ENCODE data around the gene SLBP.

The SLBP gene

DNA sequence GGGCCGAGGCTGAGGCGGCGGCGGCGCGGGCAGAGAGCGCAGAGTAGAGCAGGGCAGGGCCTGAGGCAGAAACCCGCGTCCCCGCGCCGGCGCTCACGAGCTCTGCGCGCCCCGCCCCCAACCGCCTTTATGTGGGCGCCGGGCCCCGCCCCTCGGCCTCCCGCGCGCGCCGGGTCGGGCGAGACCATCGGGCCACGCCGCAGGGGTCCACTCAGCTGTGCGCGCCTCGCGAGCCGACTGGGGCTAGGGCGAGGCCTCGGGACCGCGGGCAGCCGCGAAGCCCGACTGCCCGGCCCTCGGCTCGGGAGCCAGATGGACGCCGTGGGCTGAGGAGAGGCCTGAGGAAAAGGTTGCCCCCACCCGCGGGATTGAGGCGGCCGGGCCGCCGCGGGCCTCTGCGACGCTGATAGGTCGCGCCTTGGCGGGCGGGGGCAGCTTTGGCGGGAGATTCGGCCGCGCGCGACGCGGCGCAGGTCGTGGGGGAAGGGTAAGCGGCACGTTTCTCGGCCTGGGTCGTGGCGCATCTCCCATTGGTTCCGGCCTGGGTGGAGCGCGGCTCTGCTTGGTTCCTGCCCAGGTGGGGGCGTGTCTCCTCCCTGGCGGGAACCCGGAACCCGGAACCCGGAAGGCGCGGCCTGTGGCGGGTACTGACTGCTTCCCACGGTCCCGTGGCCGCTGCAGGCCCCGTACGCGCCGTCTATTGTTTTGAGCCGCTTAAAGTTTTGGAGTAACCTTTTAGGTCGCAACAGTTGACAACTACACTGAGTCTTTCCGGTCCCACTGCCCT lies at the start of gene SLBP:
TSS of gene SLBP (minus strand) at position 104 of the 787 bp plus-strand sequence. CDS start 131 bp downstream, outside the sequence.
- Mint-ChIP-seq H3K36me3 (peaks cover 48% of the 10 kb centered on the region), H3K4me1 (peaks cover 67% of the 10 kb centered on the region), H3K9me3 (no peaks in the 10 kb centered on the region), H3K27ac (peak within 1 kb of the TSS; percentile 97), H3K27me3 (peaks cover 3% of the 10 kb centered on the region), H3K4me3 (peak within 1 kb of the TSS; percentile 100)
- peak; percentile 99 for DNase-seq
- CTCF ChIA-PET = interaction anchor here (1.0 to 3.3 kb wide), 3 partner anchors 8 to 19 kb away, joined by 3 to 26 read pairs (median 3); partner anchors contain the start of genes TACC3 and TMEM129

DNA sequence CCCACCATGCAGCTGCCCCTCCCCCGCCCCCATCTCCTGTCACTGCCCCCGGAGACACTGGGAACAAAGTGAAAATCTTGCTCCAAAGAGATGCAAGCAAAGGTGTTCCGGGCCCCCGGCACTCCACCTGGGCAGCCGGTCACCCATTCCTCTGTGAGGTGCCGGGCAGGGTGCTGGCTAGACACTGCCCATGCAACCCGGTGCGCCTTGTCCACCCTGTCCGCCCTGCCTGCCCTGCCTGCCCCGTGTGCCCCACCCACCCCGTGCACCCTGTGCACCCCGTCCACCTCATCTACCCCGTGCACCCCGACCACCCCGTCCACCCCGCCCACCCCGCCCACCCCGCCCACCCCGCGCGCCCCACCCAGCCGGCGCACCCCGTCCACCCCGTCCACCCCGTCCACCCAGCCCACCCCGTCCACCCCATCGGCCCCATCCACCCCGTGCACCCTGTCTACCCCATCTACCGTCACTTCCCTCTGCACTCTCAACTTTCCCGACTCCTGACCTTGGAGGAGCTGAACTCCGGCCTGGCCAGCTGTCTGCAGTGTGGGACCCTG lies 49.1 kb upstream of the SLBP start:
- Mint-ChIP-seq H3K9me3 (no peaks in the 10 kb centered on the region), H3K27me3 (peaks cover 55% of the 10 kb centered on the region), H3K4me3 (no peak overlapping the region), H3K36me3 (no peaks in the 10 kb centered on the region), H3K4me1 (peaks cover 4% of the 10 kb centered on the region), H3K27ac (no peak overlapping the region)
- CTCF ChIA-PET = no interaction called here
- DNase-seq = no peak

DNA sequence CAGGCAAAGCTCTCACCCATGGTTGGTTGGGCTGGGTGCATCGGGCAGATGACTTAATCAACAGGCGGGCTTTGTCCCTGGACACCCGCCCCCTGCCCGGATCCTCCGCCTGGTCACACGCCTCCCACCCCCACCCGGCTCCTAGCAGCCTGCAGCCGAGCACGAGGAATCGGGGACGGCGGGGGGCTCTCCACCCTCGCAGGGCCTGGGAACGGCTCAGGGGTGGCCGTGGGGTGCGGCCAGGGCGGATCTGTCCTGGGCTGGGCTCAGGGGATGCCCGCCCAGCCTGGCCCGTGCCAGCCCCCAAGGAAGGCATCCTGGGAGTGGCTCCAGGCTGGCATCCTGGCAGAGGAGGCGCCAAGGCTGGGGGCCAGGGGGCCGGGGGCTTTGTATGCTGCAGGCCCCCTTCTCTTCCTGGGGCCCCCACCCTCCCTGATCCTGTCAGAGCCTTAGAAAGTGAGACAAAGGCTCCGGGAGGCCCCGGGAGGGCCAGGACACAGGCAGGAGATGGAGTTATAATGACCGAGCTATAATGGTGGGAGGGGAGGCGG lies 48.5 kb upstream of the SLBP start:
- peaks cover 2% of the 10 kb centered on the region for H3K4me1 Mint-ChIP-seq
- H3K36me3 Mint-ChIP-seq = no peaks in the 10 kb centered on the region
- no peak overlapping the region for H3K4me3 Mint-ChIP-seq
- no peak for DNase-seq
- no peak overlapping the region for H3K27ac Mint-ChIP-seq
- peaks cover 49% of the 10 kb centered on the region for H3K27me3 Mint-ChIP-seq
- H3K9me3 Mint-ChIP-seq = no peaks in the 10 kb centered on the region
- CTCF ChIA-PET = interaction anchor here (0.6 to 1.3 kb wide), 3 partner anchors 12 to 50 kb away, joined by 3 to 4 read pairs (median 3); no protein-coding TSS in a partner anchor

DNA sequence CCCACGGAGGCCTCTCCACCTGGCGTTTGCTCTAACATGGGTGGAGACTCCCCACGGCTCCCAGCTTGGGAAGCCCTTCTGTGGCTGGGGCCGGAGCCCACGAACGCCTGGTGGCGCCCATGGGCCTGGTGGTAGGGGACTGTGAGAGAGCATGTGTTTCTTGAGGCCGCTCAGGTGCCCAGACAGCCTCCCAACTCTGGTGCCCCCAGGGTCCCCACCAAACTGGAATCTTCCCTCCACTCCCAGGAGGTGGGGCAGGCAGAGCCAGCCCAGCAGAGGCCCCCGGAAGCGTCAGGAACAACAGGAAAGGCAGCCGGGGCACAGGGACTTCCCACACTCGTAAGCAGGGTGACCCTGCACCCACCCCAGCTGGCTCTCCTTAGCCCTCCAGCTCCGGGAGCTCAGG lies 47.7 kb upstream of the SLBP start:
- H3K27ac Mint-ChIP-seq = no peak overlapping the region
- no peaks in the 10 kb centered on the region for H3K9me3 Mint-ChIP-seq
- DNase-seq = no peak
- no peak overlapping the region for H3K4me3 Mint-ChIP-seq
- peaks cover 41% of the 10 kb centered on the region for H3K27me3 Mint-ChIP-seq
- CTCF ChIA-PET = interaction anchor here (1.3 kb wide), 1 partner anchor 50 kb away, joined by 3 read pairs; no protein-coding TSS in a partner anchor
- H3K36me3 Mint-ChIP-seq = no peaks in the 10 kb centered on the region
- peaks cover 2% of the 10 kb centered on the region for H3K4me1 Mint-ChIP-seq

DNA sequence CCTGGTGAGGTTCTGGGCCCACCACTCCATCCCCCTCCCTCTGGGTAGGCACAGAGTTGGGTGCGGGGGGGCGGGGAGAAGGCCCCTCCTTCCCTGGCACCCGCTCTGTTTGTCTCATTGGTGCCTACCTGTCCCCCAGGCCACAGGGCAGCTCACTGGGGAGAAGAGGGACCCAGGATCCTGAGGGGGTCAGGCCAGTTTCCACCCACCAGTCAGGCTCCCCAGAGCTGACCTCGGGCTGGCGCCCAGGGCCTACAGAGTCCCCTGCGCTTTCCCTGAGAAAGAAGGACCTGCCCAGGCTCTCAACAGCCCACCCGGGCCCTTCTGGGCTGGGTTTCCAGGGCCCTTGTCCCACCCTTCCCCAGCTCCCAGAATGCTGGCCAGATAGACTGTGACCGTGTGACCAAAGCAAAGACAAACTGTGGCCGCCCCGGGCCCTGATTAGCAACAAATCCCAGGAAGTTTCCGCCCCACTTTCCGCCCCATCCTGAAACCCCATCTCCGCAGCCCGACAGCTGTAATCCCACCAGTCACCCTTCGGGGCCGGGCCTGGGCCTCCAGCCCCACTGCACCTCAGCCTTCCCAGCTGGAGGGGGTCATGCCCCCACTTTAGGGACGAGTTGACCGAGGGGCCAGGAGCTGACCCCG lies 47.2 kb upstream of the SLBP start:
- Mint-ChIP-seq H3K27me3 (peaks cover 36% of the 10 kb centered on the region), H3K36me3 (no peaks in the 10 kb centered on the region)
- CTCF ChIA-PET = interaction anchor here (1.3 kb wide), 1 partner anchor 51 kb away, joined by 3 read pairs; no protein-coding TSS in a partner anchor

DNA sequence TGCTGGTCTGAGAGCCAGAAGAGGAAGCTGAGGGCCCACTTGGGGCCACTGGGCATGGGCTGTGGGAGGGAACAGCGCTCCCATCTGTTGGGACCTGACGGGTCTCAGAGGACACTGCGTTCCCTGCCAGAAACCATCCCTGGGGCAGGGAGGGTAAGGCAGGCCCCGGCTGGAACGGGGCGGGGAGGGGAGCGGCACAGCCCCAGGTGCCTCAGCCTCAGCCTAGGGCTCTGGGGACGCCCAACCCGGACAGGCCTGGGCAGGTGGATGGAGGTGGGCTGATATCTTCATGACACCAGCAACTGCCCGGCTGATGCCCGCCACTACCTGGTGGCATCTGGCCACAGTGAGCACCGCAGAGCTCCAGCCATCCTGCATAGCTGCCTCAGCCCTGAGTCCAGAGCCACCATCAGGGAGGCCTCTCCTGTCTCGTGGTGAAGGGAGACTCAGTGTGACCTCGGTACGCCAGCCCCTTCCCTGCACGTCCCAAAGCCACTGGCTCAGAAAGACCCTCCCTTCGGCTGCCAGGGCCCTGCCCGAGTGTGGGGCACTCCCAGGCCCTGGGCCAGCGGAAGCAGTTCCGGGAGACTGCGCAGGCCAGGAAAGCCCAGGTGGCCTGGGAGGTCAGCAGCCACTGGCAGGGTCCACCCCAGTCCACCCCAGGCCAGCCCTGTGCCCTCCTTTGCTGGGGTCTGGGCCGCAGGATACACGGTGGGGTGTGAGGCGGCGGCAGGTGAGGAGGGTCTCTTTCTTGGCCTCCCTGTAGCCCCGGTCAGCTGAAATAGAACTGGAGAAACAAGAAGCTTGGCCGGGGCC lies 46.4 kb upstream of the SLBP start:
- Mint-ChIP-seq H3K4me1 (peaks cover 2% of the 10 kb centered on the region), H3K4me3 (no peak overlapping the region), H3K27me3 (peaks cover 28% of the 10 kb centered on the region), H3K27ac (no peak overlapping the region), H3K9me3 (no peaks in the 10 kb centered on the region), H3K36me3 (no peaks in the 10 kb centered on the region)
- CTCF ChIA-PET = interaction anchor here (1.1 kb wide), 1 partner anchor 141 kb away, joined by 3 read pairs; no protein-coding TSS in a partner anchor
- no peak for DNase-seq

More for the DNA sequence above, 47.2 kb upstream of the SLBP start:
- H3K4me1 Mint-ChIP-seq = peaks cover 2% of the 10 kb centered on the region
- H3K27ac Mint-ChIP-seq = no peak overlapping the region
- no peaks in the 10 kb centered on the region for H3K9me3 Mint-ChIP-seq
- H3K4me3 Mint-ChIP-seq = no peak overlapping the region
- no peak for DNase-seq

DNA sequence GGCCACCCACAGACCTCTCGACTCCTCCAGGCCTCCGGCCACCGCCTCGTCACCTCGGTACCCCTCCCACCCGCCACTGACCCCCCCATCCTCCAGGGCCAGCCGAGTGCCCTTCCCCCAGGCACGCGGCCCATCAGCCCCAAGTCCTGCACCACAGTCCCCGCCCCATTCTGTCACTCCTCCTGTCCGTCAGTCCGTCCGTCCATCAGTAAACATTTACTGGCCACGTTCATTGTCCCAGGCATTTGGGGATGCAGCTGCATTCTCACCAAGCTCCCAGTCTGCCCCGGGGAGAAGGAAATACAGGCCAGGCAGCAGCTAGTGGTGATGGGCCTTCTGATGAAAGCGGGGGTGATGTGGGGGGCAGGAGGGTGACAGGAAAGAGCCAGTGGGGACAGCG lies 45.7 kb upstream of the SLBP start:
- Mint-ChIP-seq H3K4me3 (no peak overlapping the region), H3K4me1 (peaks cover 6% of the 10 kb centered on the region), H3K36me3 (no peaks in the 10 kb centered on the region), H3K27ac (no peak overlapping the region), H3K9me3 (no peaks in the 10 kb centered on the region), H3K27me3 (peaks cover 21% of the 10 kb centered on the region)
- CTCF ChIA-PET = interaction anchor here (1.1 to 1.2 kb wide), 2 partner anchors 10 to 142 kb away, joined by 3 to 4 read pairs; no protein-coding TSS in a partner anchor
- DNase-seq = no peak

DNA sequence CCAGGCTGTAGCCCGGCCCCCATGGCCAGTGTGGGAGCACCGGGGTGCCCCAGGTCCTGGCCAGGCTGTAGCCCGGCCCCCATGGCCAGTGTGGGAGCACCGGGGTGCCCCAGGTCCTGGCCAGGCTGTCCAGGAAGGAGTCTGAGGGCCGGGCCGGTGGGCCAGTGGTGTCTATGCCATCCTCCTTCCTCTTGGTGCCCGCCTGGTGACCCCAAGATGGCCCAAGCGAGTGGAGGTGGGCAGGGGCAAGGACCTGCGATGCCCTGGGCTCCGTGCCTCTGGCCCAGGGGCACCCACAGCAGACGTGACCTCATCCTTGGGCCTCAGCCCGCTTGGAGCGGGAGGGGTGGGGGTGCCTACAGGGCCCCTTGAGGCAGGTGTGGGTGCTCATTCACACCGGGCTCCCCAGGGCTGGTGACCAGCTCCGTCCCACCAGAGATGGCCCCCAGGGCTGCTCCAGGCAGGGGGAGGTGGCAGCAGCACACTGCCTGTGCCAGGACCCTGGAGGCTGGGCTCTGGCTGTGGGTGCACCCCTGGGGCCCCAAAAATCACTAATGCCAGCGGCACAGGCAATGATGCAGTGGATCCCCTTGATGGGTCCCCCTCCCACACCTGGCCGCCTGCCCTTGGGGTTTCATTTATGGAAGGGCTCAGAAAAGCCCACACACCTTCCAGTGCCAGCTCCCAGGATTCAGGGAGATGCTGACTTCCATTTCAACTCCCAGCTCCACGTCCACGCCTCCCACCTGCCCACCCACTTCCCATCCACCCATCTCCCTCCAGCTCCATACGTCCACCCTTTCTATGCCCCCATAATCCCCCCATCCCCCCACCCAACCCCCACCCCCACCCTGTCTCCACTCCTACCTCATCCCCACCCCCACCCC lies 45.0 kb upstream of the SLBP start:
- Mint-ChIP-seq H3K4me1 (peaks cover 7% of the 10 kb centered on the region), H3K36me3 (no peaks in the 10 kb centered on the region), H3K4me3 (no peak overlapping the region), H3K27me3 (peaks cover 14% of the 10 kb centered on the region), H3K27ac (no peak overlapping the region), H3K9me3 (no peaks in the 10 kb centered on the region)
- CTCF ChIA-PET = interaction anchor here (1.1 to 1.2 kb wide), 2 partner anchors 9 to 142 kb away, joined by 3 to 4 read pairs; no protein-coding TSS in a partner anchor
- DNase-seq = no peak

DNA sequence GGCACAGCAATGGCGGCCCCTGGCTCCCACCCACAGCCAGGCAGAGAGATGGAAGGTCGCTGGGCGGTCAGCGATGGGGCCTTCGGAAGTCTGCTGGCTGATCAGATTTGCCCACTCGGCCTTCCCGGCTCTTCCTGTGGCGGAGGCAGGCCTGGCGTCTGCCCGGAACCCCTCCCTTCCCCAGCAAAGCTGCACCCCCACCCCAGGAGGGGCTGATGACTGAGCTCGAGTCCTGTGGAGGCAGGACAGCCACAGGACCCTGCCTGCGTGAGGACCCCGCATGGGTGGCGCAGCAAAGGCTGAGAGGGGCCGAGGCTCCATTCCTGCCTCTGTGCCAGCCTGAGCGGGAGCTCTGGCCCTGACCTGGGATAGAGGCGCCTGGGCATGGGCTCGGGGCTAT lies 44.0 kb upstream of the SLBP start:
- H3K9me3 Mint-ChIP-seq = no peaks in the 10 kb centered on the region
- no peak overlapping the region for H3K4me3 Mint-ChIP-seq
- H3K36me3 Mint-ChIP-seq = no peaks in the 10 kb centered on the region
- H3K4me1 Mint-ChIP-seq = peaks cover 7% of the 10 kb centered on the region
- peaks cover 7% of the 10 kb centered on the region for H3K27me3 Mint-ChIP-seq
- CTCF ChIA-PET = interaction anchor here (0.7 to 1.6 kb wide), 3 partner anchors 12 to 63 kb away, joined by 3 to 4 read pairs (median 3); no protein-coding TSS in a partner anchor
- DNase-seq = no peak
- no peak overlapping the region for H3K27ac Mint-ChIP-seq

DNA sequence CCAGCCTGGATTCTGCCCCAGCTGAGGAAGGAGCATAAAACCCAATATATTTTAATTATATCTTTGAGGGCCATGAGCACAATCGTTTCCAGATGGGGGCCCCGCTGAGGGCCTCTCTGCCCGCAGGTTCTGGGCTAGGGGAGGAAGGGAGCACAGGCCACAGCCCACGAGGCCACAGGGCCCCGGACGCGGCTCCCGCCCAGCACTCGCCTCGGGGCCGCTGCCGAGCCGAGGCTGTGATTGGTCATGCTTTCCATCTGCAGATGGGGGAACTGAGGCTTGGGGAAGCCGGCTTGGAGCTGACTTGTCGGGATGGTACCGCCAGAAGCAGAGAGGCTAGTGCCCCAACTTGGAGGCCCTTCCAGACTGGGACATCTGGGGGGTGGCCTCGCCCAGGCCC lies 43.2 kb upstream of the SLBP start:
- H3K27ac Mint-ChIP-seq = no peak overlapping the region

DNA sequence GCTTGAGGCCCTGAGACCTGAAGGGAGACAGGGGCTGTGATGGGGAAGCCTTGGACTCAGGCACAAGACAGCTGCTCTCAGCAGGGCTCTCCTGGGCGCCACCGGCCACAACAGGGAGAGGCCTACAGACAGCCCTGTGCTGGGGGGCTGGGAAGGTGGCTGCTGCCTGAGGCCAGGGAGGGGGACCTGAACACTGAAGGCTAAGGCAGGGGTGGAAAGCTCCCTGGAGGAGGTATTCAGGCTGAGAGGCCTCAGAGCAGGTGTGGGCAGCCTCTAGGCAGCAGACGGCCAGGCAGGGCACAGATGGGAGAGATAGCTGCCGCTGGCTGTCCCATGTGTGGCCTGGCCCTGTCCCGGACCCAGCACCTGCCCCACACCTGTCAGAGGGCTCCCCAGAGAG lies 42.2 kb upstream of the SLBP start:
- Mint-ChIP-seq H3K4me3 (no peak overlapping the region), H3K27ac (no peak overlapping the region), H3K4me1 (peaks cover 12% of the 10 kb centered on the region), H3K9me3 (no peaks in the 10 kb centered on the region), H3K27me3 (no peaks in the 10 kb centered on the region), H3K36me3 (no peaks in the 10 kb centered on the region)
- CTCF ChIA-PET = interaction anchor here (0.7 to 1.6 kb wide), 3 partner anchors 9 to 56 kb away, joined by 3 to 8 read pairs (median 3); no protein-coding TSS in a partner anchor
- no peak for DNase-seq

More for the DNA sequence above, 43.2 kb upstream of the SLBP start:
- H3K4me1 Mint-ChIP-seq = peaks cover 12% of the 10 kb centered on the region
- H3K27me3 Mint-ChIP-seq = peaks cover 7% of the 10 kb centered on the region
- H3K9me3 Mint-ChIP-seq = no peaks in the 10 kb centered on the region
- CTCF ChIA-PET = interaction anchor here (0.7 to 1.6 kb wide), 3 partner anchors 10 to 62 kb away, joined by 3 to 8 read pairs (median 4); no protein-coding TSS in a partner anchor
- no peak overlapping the region for H3K4me3 Mint-ChIP-seq
- no peaks in the 10 kb centered on the region for H3K36me3 Mint-ChIP-seq
- DNase-seq = no peak

DNA sequence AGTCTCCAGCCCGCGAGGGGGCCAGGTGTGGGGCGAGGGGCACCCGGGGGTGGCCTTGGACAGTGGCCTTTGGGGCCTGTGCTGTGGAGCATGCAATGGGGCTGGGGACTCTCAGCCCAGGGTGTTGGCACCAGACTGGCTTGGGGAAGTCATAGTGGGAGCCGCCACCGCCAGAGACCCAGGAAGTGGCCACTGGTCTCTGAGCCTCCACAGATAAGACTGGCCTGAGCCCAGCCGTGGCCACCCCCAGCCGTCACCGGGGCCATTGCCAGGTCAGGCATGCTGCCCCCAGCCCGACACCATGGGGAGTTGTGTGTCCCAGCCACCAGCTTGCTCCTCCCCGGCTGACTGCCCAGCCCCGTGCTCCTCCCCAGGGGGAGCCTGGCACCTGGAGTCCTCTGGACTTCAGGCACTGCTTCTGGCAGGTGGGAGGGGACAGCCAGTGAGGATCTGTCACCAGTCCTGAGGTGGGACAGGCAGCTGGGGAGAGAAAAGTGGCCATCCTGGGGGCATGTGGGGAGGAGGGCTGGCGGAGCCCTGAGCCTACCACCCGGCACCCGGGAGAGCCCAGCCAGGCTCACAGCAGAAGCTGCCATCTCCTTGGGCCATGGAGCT lies 41.7 kb upstream of the SLBP start:
- no peak overlapping the region for H3K27ac Mint-ChIP-seq
- no peak for DNase-seq
- no peaks in the 10 kb centered on the region for H3K27me3 Mint-ChIP-seq
- H3K9me3 Mint-ChIP-seq = no peaks in the 10 kb centered on the region
- H3K36me3 Mint-ChIP-seq = no peaks in the 10 kb centered on the region
- no peak overlapping the region for H3K4me3 Mint-ChIP-seq
- CTCF ChIA-PET = interaction anchor here (0.7 to 1.2 kb wide), 2 partner anchors 9 to 14 kb away, joined by 3 to 8 read pairs; no protein-coding TSS in a partner anchor
- peaks cover 12% of the 10 kb centered on the region for H3K4me1 Mint-ChIP-seq
